ENCODE measurements around the gene CYP24A1.
A peak's percentile ranks its signal among the peaks of the same experiment; 100 is the strongest.

CYP24A1 gene

DNA sequence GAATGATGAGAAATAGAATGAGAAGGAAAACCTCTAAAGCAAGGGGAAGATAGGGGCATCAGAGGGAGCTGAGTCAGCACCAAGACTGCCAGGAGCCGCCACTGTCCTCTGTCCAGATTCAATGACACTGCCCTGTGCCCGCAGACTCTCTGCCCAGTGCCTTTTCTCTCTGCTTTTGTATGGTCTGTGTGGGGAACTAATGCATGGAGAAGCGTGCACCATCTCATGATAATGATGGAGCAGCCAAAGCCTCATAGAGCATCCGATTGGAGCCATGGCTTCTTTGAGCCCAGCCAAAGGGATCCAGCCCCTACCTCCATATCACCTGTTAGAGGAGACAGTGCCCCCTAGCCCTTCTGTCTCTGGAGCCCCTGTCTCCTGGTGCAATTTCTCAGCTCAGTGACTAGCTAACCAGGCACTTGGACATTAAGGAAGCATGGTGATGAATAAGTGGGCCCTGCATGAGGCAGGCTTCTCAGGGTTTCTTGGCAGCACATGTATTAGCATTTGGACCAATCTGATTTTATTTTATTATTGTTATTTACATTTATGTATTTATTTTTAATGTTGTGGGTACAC is 27.6 kb upstream of the CYP24A1 start:
- DNase-seq: no peak

DNA sequence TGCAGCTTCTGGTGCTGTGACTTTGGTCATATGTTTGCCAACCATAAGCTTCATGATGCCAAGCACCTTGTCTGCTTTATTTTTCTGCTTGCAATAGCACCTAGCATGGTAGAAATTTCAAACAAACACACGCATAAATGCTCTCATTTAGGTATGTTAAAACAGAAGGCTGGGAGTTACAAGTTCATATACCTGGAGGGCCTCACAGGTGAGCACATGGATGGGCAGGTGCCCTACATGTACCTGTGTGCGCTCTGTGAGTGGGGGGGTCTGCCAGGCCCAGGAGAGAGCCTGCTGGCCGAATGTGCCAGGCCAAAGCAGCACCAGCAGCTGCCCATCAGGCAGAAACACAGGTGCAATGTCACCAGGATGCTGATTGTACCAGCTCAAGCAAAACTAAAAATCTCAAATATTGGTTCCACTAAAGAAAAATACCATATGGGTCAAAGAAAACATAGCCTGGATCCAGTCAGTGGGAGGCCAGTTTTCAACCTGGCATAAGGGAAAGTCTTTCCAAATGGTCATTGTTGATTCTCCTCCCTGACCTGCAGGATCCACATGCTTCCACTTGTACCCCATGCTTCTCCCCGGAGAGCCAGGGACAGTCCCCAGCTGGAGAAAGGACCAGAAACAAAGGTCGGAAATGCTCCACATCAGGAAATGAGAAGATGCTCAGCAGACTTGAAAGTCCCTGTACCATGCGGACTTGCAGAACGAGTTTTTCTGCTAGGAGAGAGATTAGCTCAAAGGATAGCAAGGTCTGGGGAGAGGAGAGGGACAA is 26.9 kb upstream of the CYP24A1 start:
- no peak for DNase-seq

DNA sequence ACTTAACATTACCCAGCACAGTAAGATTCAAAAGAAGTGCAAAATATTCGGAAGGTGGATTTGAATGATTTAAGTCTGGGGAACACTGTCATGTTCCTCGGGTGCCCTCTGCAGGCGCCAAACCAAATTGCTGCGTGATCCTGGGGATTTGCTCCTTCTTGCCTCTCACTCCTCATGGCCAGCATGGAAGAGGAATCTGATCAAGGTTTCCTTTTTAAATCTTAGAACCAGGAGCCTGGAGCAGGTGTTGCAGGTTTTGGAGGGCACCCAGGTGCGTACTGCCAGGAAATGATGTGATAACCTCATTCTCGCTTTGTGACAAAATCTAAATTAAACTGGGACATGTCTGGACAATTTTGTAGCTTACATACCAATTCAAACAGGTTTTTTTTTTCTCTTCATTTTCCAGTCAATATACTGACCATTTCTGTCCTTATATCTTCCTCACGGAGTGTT is 26.0 kb upstream of the CYP24A1 start:
- DNase-seq: peak; percentile 87

DNA sequence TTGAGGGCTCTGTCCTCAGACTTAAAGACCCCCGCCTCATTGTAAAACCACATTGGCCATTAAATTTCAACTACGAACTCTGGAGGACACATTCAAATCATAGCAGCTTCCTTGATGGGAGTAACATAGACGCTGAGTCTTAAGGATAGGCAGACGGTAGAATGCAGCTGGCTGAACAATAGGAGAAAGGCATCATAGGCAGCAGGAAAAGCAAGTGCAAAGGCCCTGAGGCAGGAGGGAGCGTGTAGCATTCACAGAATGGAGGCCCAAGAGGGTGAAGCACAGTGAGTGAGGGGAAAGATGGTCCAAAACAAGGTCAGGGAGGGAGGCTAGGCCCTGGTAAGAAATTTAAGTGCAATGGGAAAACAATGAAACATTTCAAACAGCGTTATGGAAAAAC is 25.5 kb upstream of the CYP24A1 start:
- no peak for DNase-seq

DNA sequence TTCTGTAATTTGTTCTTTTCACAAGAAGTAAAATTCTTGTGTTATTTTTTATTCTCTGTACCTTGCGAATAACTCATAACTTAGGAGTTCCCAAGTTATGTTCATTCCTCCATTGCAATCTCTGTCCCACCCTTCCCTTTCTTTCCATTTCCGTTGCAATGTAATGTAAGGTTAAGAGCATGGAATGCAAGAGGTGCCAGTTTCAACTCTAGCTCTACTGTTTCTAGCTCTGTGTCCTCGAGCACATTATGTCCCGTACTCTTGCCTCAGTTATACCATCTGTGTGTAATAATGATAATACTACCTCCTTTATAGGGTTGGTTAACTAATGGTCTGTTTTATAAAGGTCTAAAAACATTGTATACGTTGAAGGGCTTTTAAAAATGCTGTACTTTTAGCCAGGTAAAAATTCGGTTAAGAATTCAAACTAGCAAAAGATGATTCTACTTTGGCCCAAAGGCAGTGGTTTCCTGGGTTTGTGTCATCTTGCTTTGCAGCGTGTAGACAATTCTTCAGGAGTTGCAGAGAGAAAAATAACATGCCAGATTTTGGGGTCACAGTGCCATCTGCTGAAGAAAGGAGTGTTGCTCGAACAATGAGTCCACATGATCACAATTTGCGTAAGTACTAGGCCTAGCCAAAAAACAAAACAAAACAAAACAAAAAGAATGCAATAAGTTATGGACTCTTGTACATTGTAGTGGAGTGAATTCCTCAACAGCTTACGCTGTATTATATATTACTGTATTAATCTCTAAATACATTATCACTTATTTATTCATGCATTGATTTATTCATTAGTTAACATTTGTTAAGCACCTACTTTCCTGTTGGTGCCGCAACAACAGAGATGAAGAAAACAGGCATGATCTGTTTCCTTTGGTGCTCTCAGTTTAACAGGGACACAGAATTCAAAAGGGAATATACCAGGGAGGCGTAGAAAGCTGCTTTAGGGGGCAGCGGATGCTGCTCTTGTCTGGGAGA is 24.1 kb upstream of the CYP24A1 start:
- DNase-seq: no peak

DNA sequence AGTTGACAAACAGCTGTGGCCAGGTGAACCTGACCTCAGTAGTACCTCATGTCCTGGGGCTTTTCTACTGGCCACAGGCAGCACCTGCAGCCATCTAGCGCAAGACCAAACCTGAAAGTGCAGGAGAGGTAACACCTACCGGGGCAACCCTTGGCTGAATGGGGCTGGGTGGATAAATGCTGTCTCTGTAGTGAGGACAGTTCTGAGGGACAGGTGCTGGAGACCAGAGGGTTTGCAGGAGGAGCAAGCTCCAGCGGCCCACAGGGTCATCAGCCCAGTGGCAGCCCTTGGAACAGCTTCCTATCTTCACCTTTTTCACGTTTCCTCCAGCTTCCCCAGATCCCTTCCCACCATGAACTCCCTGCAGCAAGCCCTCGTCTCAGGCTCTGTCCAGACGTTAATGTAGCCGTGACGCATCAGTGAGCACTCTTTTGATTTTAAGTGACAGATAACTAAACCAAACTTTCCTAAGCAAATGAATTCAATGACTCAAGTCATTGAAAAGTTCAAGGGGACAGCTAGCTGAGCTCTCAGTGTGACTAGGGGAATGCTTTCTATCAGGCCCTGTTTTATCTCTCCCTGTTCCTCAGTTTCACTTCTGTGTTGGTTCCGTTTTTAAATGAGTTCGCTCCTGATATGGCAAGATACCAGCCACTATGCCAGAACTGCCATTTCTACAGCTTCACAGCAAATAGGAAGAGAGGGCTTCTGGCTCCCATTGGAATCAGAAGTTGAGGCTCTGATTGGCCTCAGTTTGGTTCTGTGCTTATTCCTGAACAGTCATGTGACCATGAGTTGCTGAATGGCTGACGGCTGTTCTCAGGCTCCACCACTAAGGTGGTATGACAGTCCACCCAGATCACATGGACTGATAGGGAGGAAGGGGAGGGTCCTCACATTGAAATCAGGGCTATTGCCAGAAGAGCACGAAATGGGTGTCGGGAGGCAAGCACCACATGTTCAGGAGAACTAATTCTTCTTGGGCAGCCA is 22.0 kb upstream of the CYP24A1 start:
- DNase-seq: no peak

DNA sequence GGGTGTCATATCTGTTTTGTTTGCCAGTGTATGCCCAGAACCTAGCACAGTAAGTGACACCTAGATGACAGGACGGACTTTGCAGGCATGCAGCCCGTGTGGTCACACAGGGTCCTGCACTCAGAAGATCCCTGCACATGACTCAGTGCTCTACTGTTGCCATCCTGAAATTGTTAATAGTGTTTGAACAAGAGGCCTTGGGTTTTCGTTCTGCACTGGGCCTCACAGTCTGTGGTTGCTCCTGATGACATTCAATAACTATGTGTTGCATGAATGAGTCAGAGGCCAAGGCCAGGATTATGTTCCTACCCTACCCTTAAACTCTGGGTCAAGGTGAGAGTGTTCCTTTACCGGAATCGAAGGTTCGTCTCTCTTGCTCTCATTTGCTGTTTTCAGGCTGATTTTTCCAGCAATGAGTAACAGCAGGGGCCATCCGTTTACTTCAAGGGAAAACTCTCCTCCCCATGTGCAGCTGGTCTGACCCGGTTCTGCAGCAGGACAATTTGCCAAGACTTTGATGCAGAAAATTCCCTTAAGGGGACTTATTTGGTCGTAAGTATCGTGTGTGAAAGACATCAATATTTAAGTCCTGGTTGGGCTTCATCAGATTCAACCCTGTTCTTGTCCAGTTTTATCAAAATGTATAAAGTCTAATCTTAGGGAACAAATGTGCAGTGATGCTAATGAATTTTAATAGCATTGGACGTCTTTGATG is 21.1 kb upstream of the CYP24A1 start:
- no peak for DNase-seq

DNA sequence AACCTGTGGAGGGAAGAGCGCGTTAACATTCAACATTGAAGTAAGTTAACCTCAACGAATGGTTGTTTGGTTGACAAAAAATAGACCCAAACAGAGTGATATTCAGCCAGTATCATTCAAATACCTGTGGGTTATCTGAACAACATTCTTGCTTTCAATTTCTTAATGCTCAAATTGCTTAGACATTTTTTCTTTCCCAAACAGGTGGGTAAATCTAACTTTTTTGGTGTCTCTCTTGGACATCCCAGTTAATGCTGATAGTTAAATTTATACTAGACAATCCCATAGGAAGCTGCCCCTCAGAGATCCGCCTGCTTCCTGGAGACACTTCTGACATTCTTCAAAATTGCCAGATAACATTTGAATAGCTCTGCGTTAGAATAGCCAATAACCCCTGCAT is 20.0 kb upstream of the CYP24A1 start:
- DNase-seq: no peak

DNA sequence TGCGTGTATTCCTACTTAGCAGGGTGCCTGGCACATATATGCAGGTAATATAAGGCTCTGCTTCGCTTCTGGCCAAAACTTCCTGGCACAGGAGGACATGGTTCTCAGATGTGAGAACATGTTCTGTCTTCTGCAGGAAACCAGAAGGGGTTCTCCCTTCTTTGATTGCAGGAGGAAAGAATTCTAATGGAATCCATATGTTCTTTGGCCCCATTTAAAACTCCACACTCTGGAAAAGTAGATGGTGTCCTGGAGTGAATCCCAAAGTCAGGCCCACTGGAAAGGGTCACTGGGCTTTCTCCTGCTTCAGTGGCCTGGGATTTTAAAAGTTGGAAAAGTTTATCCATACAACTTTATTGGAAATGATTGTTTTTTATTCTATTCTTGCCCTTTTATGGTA is 16.4 kb upstream of the CYP24A1 start:
- no peak for DNase-seq

DNA sequence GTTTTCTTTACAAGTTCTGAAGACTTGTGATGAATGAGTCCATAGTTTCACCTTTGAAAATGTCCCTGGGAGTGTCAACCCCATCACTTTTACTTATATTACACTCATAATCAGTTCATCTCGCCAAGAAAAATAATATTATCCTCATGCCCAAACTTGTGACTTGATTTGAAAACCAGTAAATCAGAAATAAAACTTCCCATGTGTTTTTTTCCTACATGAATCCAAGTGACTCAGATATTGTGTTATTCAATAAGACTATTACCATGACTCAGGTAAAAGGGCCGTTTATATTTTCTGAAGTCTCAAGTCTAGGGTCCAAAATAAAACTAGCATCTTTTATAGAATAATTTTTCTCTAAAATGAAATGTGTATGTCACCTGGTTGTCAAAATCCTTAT is 15.8 kb upstream of the CYP24A1 start:
- DNase-seq: no peak

DNA sequence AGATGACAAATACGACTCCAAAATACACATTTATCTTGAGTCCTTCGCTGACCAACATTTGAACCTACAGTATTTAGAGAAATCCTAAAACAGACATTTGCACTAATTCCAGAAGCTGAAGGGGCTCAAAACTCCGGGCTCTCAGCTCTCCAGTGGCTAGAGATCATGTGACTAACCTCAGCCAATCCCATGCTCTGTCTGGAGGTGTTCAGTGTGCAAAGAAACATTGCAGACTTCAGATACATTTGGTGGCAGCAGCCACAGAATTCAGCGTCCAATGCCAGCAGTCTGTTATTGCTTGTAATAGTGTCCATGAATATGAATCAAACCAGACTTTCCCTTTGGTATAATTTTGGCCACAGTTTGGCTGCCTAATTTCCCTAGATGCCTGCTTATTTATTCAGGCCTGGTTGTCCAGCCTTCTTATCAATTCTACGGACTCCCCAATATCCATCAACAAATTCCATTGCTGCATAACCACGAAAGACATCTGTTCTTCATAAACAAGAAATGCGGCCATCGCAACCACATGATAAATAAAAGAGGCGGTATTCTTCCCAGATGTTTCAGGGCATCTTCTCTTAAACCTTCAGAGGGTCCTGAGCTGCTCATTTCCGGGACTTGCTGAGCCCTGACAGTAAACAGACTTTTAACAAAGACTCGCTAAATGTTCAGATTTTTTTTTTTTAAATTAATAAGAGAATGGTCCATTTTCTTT is 14.5 kb upstream of the CYP24A1 start:
- DNase-seq: no peak

DNA sequence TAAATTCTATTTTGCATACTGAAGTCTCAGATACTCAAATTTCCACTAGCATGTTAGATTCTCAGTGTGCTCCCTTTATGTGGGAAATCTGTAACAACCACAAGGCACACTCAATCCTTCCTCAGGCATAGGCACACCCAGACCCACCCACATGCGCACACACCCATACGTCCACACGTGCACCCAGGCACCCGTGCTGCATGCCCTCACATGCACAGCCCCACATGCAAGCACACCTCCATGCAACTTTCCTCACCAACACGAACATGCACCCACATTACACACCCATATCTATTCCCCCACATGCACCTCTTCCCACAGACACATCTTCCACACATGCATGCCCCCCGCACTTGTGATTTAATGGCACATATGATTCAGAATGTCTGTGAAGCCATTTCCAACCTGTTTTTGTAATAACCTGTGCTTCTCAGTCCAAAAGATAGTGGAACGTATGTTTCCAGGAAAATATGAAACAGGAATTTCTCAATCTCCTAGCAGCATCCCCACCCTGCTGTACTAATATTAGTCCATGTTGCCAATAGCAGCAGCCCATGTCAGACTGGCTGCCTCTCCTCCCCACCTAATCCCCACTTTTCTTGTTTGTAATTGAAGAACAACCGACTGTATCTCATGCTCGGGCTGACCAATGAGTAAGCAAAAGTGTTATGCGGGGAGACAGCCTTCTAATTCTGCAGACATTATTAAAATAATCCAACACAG is 11.3 kb upstream of the CYP24A1 start:
- DNase-seq: no peak

DNA sequence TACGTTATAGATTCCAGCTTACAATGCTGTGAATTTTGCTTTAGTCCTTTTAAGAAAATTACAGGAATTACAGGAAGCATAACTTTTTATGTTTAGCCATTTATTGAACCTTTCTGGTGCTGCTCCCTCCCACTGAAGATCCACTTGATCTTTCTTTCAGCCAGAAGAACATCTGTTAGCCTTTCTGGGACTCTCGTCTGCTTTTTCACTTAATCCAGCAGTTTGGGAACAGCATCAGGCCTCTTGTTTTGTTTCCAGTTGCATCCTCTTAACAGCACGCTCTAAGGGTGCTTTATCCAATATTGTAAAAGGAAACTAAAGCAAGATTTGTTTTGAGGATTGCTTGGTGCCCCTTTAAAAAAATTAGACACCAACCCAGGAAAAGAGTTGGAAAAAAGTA is 10.3 kb upstream of the CYP24A1 start:
- no peak for DNase-seq

DNA sequence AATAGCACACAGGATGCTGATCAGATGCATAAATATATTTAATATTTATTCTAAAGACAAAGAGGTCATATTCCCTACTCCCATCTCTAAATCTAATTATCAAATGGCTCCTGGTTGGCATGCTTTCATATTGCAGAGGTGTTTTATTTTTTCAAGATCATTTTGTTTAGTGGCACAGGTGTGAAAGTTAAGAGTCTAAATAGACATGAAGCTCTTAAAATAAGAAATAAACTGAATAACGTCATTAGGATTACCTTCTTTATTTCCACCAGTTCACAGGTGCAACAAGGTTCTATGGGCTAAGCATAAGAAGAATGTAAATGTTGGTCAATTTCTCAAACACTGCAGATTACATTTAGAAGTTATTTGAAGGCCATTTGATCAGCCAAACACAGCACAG is 7.1 kb upstream of the CYP24A1 start:
- no peak for DNase-seq

DNA sequence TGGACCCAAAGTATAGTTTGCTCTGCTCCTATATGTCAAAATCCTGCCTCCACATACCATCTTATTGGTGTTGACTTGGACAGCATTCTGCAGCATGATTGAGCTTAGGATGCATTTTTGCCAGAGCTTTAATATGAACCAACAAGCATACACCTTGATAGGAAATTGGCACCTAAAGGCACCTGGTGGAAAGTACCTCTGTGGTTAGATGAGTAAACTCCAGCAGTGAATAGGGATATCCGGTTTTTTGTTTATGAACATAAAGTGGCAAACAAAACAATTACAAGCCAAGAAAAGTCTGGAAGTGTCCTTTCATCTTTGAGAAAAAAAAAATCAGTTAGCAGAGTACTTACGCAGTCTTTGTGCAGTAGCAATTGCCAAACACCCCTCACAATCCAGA is 6.2 kb upstream of the CYP24A1 start:
- no peak for DNase-seq

DNA sequence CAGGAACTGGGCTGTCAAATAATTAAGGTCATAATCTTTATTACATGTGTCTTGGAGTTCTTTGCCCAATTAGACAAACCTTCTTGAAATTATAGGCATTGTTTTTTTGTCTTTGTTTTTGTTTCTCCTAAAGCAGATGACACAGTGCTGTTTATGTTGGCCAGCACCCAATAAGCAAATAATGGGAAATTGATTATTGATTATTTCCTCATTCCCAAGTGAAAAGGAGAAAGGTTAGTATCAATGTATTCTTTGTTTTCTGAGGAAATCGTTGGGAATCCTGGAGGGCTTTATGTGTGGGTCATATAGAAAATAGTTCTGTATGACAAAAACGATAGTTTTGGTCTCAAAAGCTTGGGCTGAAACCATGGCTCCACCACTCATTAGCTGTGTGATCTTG is 4.5 kb upstream of the CYP24A1 start:
- no peak for DNase-seq

DNA sequence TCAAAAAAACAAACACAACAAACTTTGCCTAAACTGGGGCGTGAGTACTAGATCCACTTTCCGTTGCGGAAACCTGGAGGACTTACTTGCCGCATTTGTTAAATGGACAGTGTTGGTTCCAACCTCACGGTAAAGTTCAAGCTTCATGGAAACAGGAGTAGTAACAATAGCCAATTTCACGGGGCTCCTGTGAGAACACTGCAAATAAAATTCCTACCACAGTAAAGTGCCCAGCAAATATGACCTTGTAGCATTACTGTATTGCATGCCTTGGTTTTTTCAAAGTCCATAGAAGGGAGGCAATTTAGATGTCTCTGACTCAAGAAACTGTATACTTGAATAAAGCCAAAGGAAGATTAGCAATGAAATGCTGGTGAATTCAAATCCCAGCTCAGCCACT is 3.6 kb upstream of the CYP24A1 start:
- DNase-seq: no peak

DNA sequence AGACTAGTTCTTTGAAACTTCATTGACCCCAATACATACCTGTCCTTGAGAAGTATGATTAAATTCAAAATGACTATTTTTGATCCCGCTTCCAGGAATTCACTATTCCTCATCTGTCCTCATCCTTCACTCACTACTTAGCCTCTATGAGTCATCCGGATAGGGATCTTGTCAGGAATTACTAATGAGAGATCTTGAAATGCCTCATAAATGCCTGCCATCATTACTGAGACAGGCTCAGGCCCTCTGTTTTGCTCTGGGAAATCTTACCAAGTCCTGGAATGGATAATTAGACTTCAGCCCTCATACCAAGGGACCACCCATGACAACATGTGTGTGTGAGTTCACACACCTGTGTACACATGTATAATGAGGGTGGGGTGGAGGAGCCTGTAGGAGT is 2.8 kb upstream of the CYP24A1 start:
- DNase-seq: no peak

DNA sequence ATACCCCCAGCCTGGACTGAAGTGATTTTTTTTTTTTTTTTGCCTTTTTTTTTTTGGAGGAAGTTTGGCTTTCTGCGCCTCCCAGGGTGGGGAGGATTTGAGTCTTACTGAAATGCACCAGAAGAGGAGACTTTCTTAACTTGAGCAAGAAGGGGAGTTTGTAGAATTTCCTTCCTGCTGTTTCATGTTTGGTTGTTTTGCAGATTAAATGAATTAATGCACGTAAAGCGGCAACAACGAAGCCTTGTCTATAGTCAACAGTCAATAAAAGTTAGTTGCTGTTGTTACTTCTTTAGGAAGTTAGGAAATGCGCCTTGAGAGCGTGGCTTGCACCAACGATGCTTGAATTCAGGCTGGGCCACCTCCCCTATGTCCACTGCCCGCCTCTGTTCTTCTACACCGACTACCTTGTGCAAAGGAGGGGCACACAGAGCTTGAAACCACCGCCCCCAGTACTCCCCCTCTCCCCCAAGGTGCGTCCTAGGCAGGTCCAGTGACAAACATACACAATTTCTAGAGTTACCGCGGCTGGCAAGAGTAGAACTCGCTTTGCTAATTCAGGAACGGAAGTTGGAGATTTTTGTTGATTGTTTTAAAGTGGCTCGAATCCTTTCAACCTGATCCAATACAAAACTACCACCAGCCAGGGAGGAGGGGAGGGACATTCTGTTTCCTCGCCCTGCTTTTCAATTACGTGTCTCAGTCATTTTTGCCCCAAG is 830 bp upstream of the CYP24A1 start:
- no peak for DNase-seq
